Naive B cell (primary cell): ENCODE data around the gene RUNX2. TPM values are rescaled to one million over a fixed set of nuclear protein-coding genes. Genes with fewer than 3 reads are reported as not detected.

Source experiments
- ATAC-seq, 2 donors: fragments of 150-1000 bp; cut with Tn5 transposase; 2 replicates each; pipeline ENCODE4 v1.10.0; 2021; ENCODE audit warnings: low read depth in 2 of 2, mild to moderate bottlenecking in 2 of 2, moderate library complexity in 2 of 2
- DNase-seq: peaks from one replicate; pipeline ENCODE4 v3.0.0; 2022
- H3K27ac Mint-ChIP-seq, 6 donors: one replicate each; pipeline ENCODE4 v1.8.0; 2020 to 2022; ENCODE audit warnings: mild to moderate bottlenecking in 6 of 6, mixed read lengths in 6 of 6, moderate library complexity in 5 of 6, inconsistent platforms in 2 of 6
- H3K27me3 Mint-ChIP-seq, 3 donors: one replicate each; pipeline ENCODE4 v1.8.0; 2021 to 2022; ENCODE audit warnings: mixed read lengths in 3 of 3, mild to moderate bottlenecking in 1 of 3
- H3K36me3 Mint-ChIP-seq, 2 donors: one replicate each; pipeline ENCODE4 v1.8.0; 2020 to 2022; ENCODE audit warnings: mixed read lengths in 2 of 2, inconsistent platforms in 1 of 2, mild to moderate bottlenecking in 1 of 2
- H3K4me1 Mint-ChIP-seq, 3 donors: one replicate each; pipeline ENCODE4 v1.8.0; 2020 to 2022; ENCODE audit warnings: mixed read lengths in 3 of 3, inconsistent platforms in 1 of 3, mild to moderate bottlenecking in 1 of 3, moderate library complexity in 1 of 3
- H3K4me3 Mint-ChIP-seq, 8 donors: one replicate each; pipeline ENCODE4 v1.8.0; 2020 to 2022; ENCODE audit warnings: mild to moderate bottlenecking in 8 of 8, mixed read lengths in 8 of 8, moderate library complexity in 8 of 8, inconsistent platforms in 2 of 8
- H3K9me3 Mint-ChIP-seq, 7 donors: one replicate each; pipeline ENCODE4 v1.8.0; 2020 to 2022; ENCODE audit warnings: mixed read lengths in 7 of 7, mild to moderate bottlenecking in 5 of 7, inconsistent platforms in 2 of 7, moderate library complexity in 1 of 7
- polyA plus RNA-seq, 6 donors: library from polyadenylated mRNA; unstranded; fragments of 300-500 nt; fragmentation: Illumina TruSeq; gene quantifications; one replicate each; pipeline ENCODE4 v1.2.3, GENCODE V29; 2021; ENCODE audit warnings: low read depth in 6 of 6

The RUNX2 gene
- polyA plus RNA-seq, 6 donors from 2014 or later, result 0.08 to 0.37 (median 0.16) TPM; not detected in 3

GRCh38 chr6:45478240-45478639, 150.1 kb downstream of the RUNX2 start:
- H3K9me3 Mint-ChIP-seq, result no peaks in the 10 kb centered on the region
- no peaks in the 10 kb centered on the region for H3K36me3 Mint-ChIP-seq
- H3K27ac Mint-ChIP-seq, result no peak overlapping the region
- no peak overlapping the region for H3K4me3 Mint-ChIP-seq
- DNase-seq (no peak), ATAC-seq (no peak)
- H3K27me3 Mint-ChIP-seq, result no peaks in the 10 kb centered on the region
- H3K4me1 Mint-ChIP-seq, result peaks cover 0 to 9% (median 0%) of the 10 kb centered on the region in 3 donors

GRCh38 chr6:45479834-45480751, 152.0 kb downstream of the RUNX2 start:
- DNase-seq (no peak), ATAC-seq (no peak)
- H3K4me3 Mint-ChIP-seq, result no peak overlapping the region
- H3K9me3 Mint-ChIP-seq, result no peaks in the 10 kb centered on the region
- H3K27me3 Mint-ChIP-seq, result no peaks in the 10 kb centered on the region
- H3K4me1 Mint-ChIP-seq, result peaks cover 0 to 9% (median 0%) of the 10 kb centered on the region in 3 donors
- peak overlapping the region in 1 of 6 donors; percentile 28 for H3K27ac Mint-ChIP-seq
- no peaks in the 10 kb centered on the region for H3K36me3 Mint-ChIP-seq

DNA sequence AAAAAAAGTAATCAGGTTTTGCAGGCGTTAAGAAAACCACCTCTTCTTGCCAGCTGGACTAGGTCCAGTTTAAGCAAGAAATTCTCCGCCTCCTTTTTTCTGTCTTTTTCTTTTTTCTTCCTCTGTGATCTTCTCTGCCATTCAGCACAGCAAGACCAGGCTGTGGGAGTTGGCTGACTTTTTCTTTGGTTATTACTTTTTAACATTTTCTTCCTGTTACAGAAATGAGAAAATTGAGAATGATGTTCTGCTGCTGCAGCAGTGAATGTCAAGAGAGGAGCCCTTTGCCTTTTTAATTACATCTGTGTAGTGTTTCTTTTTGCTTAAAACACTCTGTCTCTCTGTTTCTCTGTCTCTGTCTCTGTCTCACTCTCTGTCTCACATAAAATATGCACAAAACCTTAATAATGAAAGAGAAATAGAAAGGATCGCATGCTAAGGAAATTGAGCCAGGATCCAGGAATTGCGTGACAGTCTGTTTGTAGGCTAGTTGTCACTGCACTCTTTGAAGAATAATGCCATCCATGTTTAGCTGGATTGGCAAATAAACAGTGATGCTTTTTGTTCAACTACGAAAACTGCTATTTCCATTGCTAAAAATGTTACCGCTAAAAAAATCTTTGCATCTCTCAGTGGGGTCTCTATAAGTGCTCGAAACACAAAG, 152.8 kb downstream of the RUNX2 start:
- Mint-ChIP-seq H3K27ac (no peak overlapping the region), H3K36me3 (no peaks in the 10 kb centered on the region), H3K27me3 (no peaks in the 10 kb centered on the region), H3K4me1 (peaks cover 0 to 9% (median 0%) of the 10 kb centered on the region in 3 donors), H3K9me3 (no peaks in the 10 kb centered on the region), H3K4me3 (no peak overlapping the region)
- no peak for DNase-seq
- no peak for ATAC-seq

DNA sequence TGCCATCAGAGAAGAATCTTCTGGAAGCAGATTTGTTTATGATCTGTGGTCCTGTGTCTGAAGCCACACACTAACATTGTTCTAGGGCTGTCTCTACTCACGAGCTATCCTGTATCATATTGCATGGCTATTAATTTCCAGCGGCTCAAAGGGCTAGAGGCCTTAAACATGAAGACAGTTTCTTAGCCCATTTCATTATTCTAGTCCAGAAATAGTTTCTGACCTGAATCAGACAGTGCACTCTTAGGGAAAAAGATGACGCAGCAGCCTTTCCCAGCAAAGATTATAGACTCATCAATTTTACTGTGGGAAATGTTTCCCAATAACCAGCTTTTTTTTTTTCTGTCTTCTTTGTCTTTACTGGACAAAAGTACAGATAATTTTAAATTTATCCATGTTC, 154.9 kb downstream of the RUNX2 start:
- Mint-ChIP-seq H3K4me3 (no peak overlapping the region), H3K27ac (no peak overlapping the region), H3K36me3 (no peaks in the 10 kb centered on the region), H3K4me1 (peaks cover 6 to 24% (median 15%) of the 10 kb centered on the region in 3 donors), H3K27me3 (no peaks in the 10 kb centered on the region), H3K9me3 (no peaks in the 10 kb centered on the region)
- no peak for DNase-seq
- no peak for ATAC-seq

DNA sequence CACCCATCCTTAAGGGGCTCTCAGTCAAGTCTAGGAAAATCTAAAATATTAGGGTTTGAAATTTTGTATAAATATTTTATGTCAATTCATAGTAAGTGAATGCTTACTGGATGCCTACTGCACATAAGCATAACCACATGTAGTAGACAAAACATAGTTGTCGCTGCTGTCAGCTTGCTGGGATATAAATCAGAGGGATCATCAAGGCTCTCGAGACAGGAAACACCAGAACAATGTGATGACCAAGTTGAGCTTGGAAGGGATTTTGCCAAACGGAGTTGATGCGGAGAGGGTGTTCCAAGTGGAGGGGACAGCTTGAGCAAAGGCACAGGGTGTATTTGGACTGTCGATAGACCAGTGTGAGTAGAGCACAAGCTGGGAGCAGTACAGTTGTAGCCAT, 155.4 kb downstream of the RUNX2 start:
- no peak overlapping the region for H3K4me3 Mint-ChIP-seq
- H3K27ac Mint-ChIP-seq, result no peak overlapping the region
- H3K27me3 Mint-ChIP-seq, result no peaks in the 10 kb centered on the region
- ATAC-seq (no peak), DNase-seq (no peak)
- H3K4me1 Mint-ChIP-seq, result peaks cover 8 to 28% (median 18%) of the 10 kb centered on the region in 3 donors
- H3K9me3 Mint-ChIP-seq, result no peaks in the 10 kb centered on the region
- no peaks in the 10 kb centered on the region for H3K36me3 Mint-ChIP-seq

GRCh38 chr6:45486736-45487135, 158.6 kb downstream of the RUNX2 start:
- peaks cover 8 to 19% (median 18%) of the 10 kb centered on the region in 3 donors for H3K4me1 Mint-ChIP-seq
- peak overlapping the region in 1 of 8 donors; percentile 55 for H3K4me3 Mint-ChIP-seq
- H3K27me3 Mint-ChIP-seq, result no peaks in the 10 kb centered on the region
- H3K9me3 Mint-ChIP-seq, result no peaks in the 10 kb centered on the region
- H3K27ac Mint-ChIP-seq, result no peak overlapping the region
- no peak for DNase-seq
- no peaks in the 10 kb centered on the region for H3K36me3 Mint-ChIP-seq
- peak; percentile 48 to 70 for ATAC-seq

GRCh38 chr6:45487645-45488044, 159.5 kb downstream of the RUNX2 start:
- DNase-seq, result no peak
- no peak for ATAC-seq
- H3K36me3 Mint-ChIP-seq, result no peaks in the 10 kb centered on the region
- H3K4me3 Mint-ChIP-seq, result peak overlapping the region in 5 of 8 donors; percentile 2 to 55 (median 27)
- no peak overlapping the region for H3K27ac Mint-ChIP-seq
- no peaks in the 10 kb centered on the region for H3K9me3 Mint-ChIP-seq
- peaks cover 8 to 19% (median 18%) of the 10 kb centered on the region in 3 donors for H3K4me1 Mint-ChIP-seq
- no peaks in the 10 kb centered on the region for H3K27me3 Mint-ChIP-seq

DNA sequence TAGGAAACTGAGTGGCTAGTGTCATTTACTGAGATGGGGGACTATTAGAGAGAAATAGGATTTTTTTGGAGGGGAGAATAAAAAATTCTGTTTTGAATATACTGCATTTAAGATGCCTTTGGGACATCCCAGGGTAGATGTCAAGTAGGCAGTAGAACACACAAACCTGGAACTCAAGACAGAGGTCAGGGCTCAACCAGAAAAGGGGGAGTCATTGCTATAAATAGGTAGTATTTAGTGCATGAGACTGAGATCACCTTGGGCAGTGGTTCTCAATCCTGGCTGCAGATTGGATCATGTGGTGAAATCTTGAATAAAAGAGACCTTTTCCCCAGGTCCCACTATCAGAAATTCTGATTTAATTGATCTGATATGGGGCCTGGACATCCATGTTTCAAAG, 160.1 kb downstream of the RUNX2 start:
- Mint-ChIP-seq H3K36me3 (no peaks in the 10 kb centered on the region), H3K4me1 (peaks cover 8 to 19% (median 18%) of the 10 kb centered on the region in 3 donors), H3K27me3 (no peaks in the 10 kb centered on the region), H3K9me3 (no peaks in the 10 kb centered on the region), H3K27ac (no peak overlapping the region), H3K4me3 (peak overlapping the region in 2 of 8 donors; percentile 27 to 55)
- DNase-seq (no peak), ATAC-seq (no peak)

- no peak overlapping the region for H3K4me3 Mint-ChIP-seq
- no peaks in the 10 kb centered on the region for H3K9me3 Mint-ChIP-seq
- no peak for DNase-seq
- no peak for ATAC-seq
- no peaks in the 10 kb centered on the region for H3K36me3 Mint-ChIP-seq
- H3K27me3 Mint-ChIP-seq, result no peaks in the 10 kb centered on the region
- peaks cover 8 to 19% (median 18%) of the 10 kb centered on the region in 3 donors for H3K4me1 Mint-ChIP-seq
- H3K27ac Mint-ChIP-seq, result no peak overlapping the region
These were observed 160.8 kb downstream of the RUNX2 start for GRCh38 chr6:45488889-45489288.

DNA sequence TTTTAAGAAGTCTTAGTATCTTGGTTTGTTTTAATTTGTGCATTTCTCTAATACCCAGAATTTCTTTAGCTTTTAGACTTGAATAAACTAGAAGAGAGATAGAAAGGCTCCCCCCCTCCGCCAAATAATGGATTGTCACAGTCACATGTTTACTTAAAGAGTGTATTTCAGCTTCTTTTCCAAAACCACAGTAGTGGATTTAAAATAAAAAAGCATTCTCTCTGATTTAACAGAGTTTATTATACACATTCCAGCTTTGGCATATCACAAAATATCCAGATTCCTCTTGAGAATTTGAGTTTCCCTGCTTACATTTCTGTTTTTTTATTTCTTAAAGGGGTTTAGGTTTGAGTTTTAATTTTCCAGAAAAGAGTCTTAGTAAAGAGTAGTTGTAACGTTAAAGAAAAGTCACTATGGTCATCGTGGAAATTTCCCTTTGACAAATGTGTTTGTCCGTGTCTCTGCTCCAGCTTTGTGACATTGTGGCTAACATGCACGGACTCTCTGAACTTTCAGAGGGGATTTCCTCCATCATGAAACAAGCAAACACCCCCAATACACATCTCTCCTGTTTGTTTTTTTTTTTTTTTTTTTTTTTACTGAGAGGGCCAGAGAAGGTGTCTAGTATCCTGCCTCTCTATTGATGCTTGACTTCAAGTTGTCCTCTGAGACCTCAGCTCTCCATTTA, 163.1 kb downstream of the RUNX2 start:
- ATAC-seq (no peak), DNase-seq (no peak)
- H3K27ac Mint-ChIP-seq, result no peak overlapping the region
- H3K27me3 Mint-ChIP-seq, result no peaks in the 10 kb centered on the region
- H3K36me3 Mint-ChIP-seq, result no peaks in the 10 kb centered on the region
- H3K9me3 Mint-ChIP-seq, result no peaks in the 10 kb centered on the region
- no peak overlapping the region for H3K4me3 Mint-ChIP-seq
- H3K4me1 Mint-ChIP-seq, result peaks cover 16 to 35% (median 34%) of the 10 kb centered on the region in 3 donors

GRCh38 chr6:45491874-45492273, 163.7 kb downstream of the RUNX2 start:
- Mint-ChIP-seq H3K27me3 (no peaks in the 10 kb centered on the region), H3K4me3 (no peak overlapping the region), H3K4me1 (peaks cover 23 to 38% (median 37%) of the 10 kb centered on the region in 3 donors), H3K27ac (no peak overlapping the region), H3K36me3 (no peaks in the 10 kb centered on the region), H3K9me3 (no peaks in the 10 kb centered on the region)
- DNase-seq (no peak), ATAC-seq (no peak)

DNA sequence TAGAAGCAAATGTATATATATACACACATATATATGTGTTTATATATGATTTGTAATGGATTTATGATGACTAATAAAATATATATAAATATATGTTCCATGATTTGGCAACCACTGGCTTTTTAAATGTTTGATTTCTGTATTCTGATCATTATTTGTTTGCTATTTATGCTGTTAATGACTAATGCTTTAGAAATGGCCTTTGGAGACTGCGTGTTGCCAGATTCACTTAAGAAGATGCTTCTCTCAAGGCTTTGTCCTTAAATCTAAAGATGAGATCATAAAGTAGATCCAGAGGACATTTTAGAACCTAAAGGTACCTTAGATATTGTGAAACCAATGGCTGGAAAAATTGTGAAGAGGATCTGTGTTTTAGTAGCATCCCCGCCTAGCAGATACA, 165.6 kb downstream of the RUNX2 start:
- H3K27ac Mint-ChIP-seq, result peak overlapping the region in 1 of 6 donors; percentile 38
- H3K9me3 Mint-ChIP-seq, result peaks cover 0 to 2% (median 0%) of the 10 kb centered on the region in 7 donors
- H3K27me3 Mint-ChIP-seq, result no peaks in the 10 kb centered on the region
- ATAC-seq (no peak), DNase-seq (no peak)
- no peaks in the 10 kb centered on the region for H3K36me3 Mint-ChIP-seq
- peaks cover 21 to 25% (median 24%) of the 10 kb centered on the region in 3 donors for H3K4me1 Mint-ChIP-seq
- H3K4me3 Mint-ChIP-seq, result no peak overlapping the region

DNA sequence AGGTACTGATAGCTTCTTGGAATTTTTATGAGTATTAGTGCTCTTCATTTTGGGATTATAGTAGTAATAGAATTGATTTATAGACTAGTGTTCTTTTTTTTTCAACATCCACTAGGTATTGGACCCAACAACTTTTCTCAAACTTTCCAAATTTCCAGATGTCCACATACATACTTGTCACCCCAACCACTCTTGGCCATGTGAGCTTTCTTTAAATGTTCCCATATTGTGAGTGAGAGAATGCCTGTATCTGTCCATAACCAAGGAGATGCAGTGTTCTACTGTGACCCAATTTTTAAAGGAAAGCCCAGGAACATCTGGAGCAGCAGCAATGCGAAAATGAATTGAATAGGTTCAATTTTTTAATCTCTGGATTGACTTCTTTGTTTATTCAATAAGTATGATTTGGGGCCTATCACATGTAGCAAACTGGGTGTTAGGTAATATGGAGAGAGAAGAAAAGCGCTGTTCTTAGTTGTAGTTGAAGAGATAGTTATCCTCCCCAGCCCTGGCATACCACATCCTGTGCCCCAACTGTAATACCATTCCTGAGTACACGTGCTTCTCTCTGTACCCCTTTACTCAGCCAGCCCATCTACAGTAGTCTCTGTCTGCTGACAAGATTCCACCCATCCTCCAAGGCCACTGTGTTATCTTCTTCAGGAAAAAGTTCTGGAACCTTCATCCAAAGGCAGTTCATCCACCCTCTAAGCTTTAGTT, 166.4 kb downstream of the RUNX2 start:
- DNase-seq, result no peak
- H3K4me1 Mint-ChIP-seq, result peaks cover 21 to 25% (median 24%) of the 10 kb centered on the region in 3 donors
- peak overlapping the region in 2 of 6 donors; percentile 67 to 71 for H3K27ac Mint-ChIP-seq

More for the DNA sequence above, 166.4 kb downstream of the RUNX2 start:
- peaks cover 0 to 4% (median 0%) of the 10 kb centered on the region in 7 donors for H3K9me3 Mint-ChIP-seq
- no peak for ATAC-seq
- no peaks in the 10 kb centered on the region for H3K36me3 Mint-ChIP-seq
- H3K27me3 Mint-ChIP-seq, result no peaks in the 10 kb centered on the region
- H3K4me3 Mint-ChIP-seq, result no peak overlapping the region
